PC-3 (cell line): ENCODE results near the gene TNK2. TPM values are rescaled to one million over a fixed set of nuclear protein-coding genes. Genes with fewer than 3 reads are reported as not detected.

Source experiments
- ATAC-seq: fragments of 200-7000 bp; cut with Tn5 transposase; 2 replicates; pipeline ENCODE4 v1.9.1; 2020; ENCODE audit warnings: mild to moderate bottlenecking, moderate library complexity
- BruUV-seq: library from RNA; stranded (reverse); fragments of 400-500 nt; replicated peaks from 2 replicates; lab custom pipeline; 2021; lab: Mats Ljungman, UMichigan
- CTCF ChIA-PET: fragments of 300-600 bp; sonication (Branson Sonifier 250); formaldehyde crosslinking; loops from one replicate; lab custom pipeline; 2022; ENCODE audit warnings: antibody characterized with exemption; lab: Charles Lee
- POLR2A ChIA-PET: fragments of 300-600 bp; sonication (Branson Sonifier 250); formaldehyde crosslinking; loops from one replicate; lab custom pipeline; 2022; ENCODE audit warnings: antibody characterized with exemption; ENCODE audit not compliant: unreplicated experiment; lab: Charles Lee
- DNase-seq: peaks from one replicate; pipeline ENCODE4 v3.0.0-alpha.2; 2015
- H2AFZ ChIP-seq: fragments of 300-600 bp; sonication (generic); 2 replicates; pipeline ENCODE4 v1.6.0; 2016; ENCODE audit warnings: antibody characterized with exemption, low read length
- H3F3A ChIP-seq: fragments of 300-600 bp; sonication (generic); one replicate; pipeline ENCODE4 v1.6.0; 2017; ENCODE audit warnings: antibody characterized with exemption, low read length, control low read depth, mild to moderate bottlenecking; ENCODE audit not compliant: unreplicated experiment
- H3K27ac ChIP-seq: fragments of 300-600 bp; sonication (generic); 2 replicates; pipeline ENCODE4 v1.5.1; 2016; ENCODE audit warnings: mild to moderate bottlenecking, low read length
- H3K27me3 ChIP-seq: fragments of 300-600 bp; sonication (generic); 2 replicates; pipeline ENCODE4 v1.6.1; 2016; ENCODE audit warnings: low read length, mixed read lengths
- H3K36me3 ChIP-seq: fragments of 300-600 bp; sonication (generic); 2 replicates; pipeline ENCODE4 v1.6.1; 2016; ENCODE audit warnings: low read depth, mixed run types, low read length, mixed read lengths
- H3K4me1 ChIP-seq: fragments of 300-600 bp; sonication (generic); 2 replicates; pipeline ENCODE4 v1.5.1; 2016; ENCODE audit warnings: low read length; ENCODE audit not compliant: insufficient read depth
- H3K4me2 ChIP-seq: fragments of 300-600 bp; sonication (generic); 2 replicates; pipeline ENCODE4 v1.6.0; 2016; ENCODE audit warnings: low read length
- H3K4me3 ChIP-seq: fragments of 300-600 bp; sonication (generic); 2 replicates; pipeline ENCODE4 v1.5.1; 2016; ENCODE audit warnings: mild to moderate bottlenecking, low read length, mixed read lengths
- H3K79me2 ChIP-seq: fragments of 300-600 bp; sonication (generic); 2 replicates; pipeline ENCODE4 v1.6.1; 2017; ENCODE audit warnings: low read length, mixed read lengths
- H3K9ac ChIP-seq: fragments of 300-600 bp; sonication (generic); 2 replicates; pipeline ENCODE4 v1.6.0; 2016; ENCODE audit warnings: mild to moderate bottlenecking, low read length
- H3K9me2 ChIP-seq: fragments of 300-600 bp; sonication (generic); replicated peaks from 2 replicates; pipeline ENCODE4 v1.6.1; 2016; ENCODE audit warnings: mixed run types, low read length, mixed read lengths
- H3K9me3 ChIP-seq: fragments of 300-600 bp; sonication (generic); 2 replicates; pipeline ENCODE4 v1.6.1; 2016; ENCODE audit warnings: low read length, mixed read lengths
- H4K20me1 ChIP-seq: fragments of 300-600 bp; sonication (generic); 2 replicates; pipeline ENCODE4 v1.6.1; 2016; ENCODE audit warnings: low read length, mixed read lengths
- CTCF ChIP-seq: fragments of 300-600 bp; sonication (generic); conservative IDR thresholded peaks from 2 replicates; pipeline ENCODE4 v1.5.1; 2017; ENCODE audit warnings: antibody characterized with exemption, low read depth, mild to moderate bottlenecking, low read length
- EZH2 ChIP-seq: fragments of 300-600 bp; sonication (generic); IDR thresholded peaks from one replicate; pipeline ENCODE4 v1.6.1; 2017; ENCODE audit warnings: antibody characterized with exemption, mild to moderate bottlenecking, low read length; ENCODE audit not compliant: unreplicated experiment
- EZH2phosphoT487 ChIP-seq: fragments of 300-600 bp; sonication (generic); IDR thresholded peaks from 2 replicates; pipeline ENCODE4 v1.6.1; 2018; ENCODE audit warnings: mild to moderate bottlenecking, antibody characterized with exemption, low read length, borderline replicate concordance
- intact Hi-C: fragments of 100-400 bp; cut with micrococcal nuclease; formaldehyde crosslinking; loops from 2 replicates; pipeline ENCODE4 v1.9.0; 2023
- total RNA-seq: library from RNA; depleted of rRNA; stranded (reverse); fragments of >200 nt; gene quantifications from 2 replicates; pipeline ENCODE4 v1.2.3, GENCODE V29; 2014

TNK2 gene
- total RNA-seq, 1 experiment from 2014 or later: 49.3 TPM

GRCh38 chr3:195907684-195907933, 742 bp downstream of the TNK2 start:
- Histone ChIP-seq H3K9ac (no peak overlapping the region), H3K4me1 (peaks cover 55% of the 10 kb centered on the region), H3K27ac (no peak overlapping the region), H3K27me3 (no peaks in the 10 kb centered on the region), H3K79me2 (peaks cover 57% of the 10 kb centered on the region), H3K36me3 (no peaks in the 10 kb centered on the region), H3K9me3 (no peaks in the 10 kb centered on the region), H3K4me3 (peak overlapping the region; percentile 74), H3K4me2 (peak overlapping the region; percentile 98), H4K20me1 (no peaks in the 10 kb centered on the region), H2AFZ (no peak overlapping the region), H3F3A (no peaks in the 10 kb centered on the region), H3K9me2 (no peaks in the 10 kb centered on the region)
- DNase-seq (no peak), ATAC-seq (no peak; the same call in 1 of the 2 replicates)
- CTCF ChIA-PET: interaction anchor here (1.0 to 1.1 kb wide), 2 partner anchors 13 to 44 kb away, joined by 3 read pairs; no protein-coding TSS in a partner anchor
- no TSS peak for BruUV-seq
- intact Hi-C loops: loop anchor here (1.0 kb wide), 1 partner anchor 11 kb away; no protein-coding TSS in a partner anchor
- POLR2A ChIA-PET: no interaction called here
- TF ChIP-seq EZH2phosphoT487 (no peak), EZH2 (no peak), CTCF (no peak)

- no peak for TF ChIP-seq EZH2
- TF ChIP-seq CTCF: no peak
- no peak for TF ChIP-seq EZH2phosphoT487
- Histone ChIP-seq H3K9me3 (no peaks in the 10 kb centered on the region), H3K79me2 (peaks cover 58% of the 10 kb centered on the region), H2AFZ (0 out of 2 replicates have a peak overlapping the region, but pooled peaks have one; percentile 7), H3K4me3 (peak overlapping the region; percentile 74), H3F3A (no peaks in the 10 kb centered on the region), H3K9ac (no peak overlapping the region), H3K4me2 (peak overlapping the region; percentile 98), H3K27me3 (no peaks in the 10 kb centered on the region), H4K20me1 (no peaks in the 10 kb centered on the region), H3K9me2 (no peaks in the 10 kb centered on the region), H3K36me3 (no peaks in the 10 kb centered on the region), H3K4me1 (peaks cover 55% of the 10 kb centered on the region), H3K27ac (peak overlapping the region; percentile 13; the same call in 1 of the 2 replicates)
- ChIA-PET CTCF (interaction anchor here (1.0 to 1.1 kb wide), 2 partner anchors 13 to 44 kb away, joined by 3 read pairs; no protein-coding TSS in a partner anchor), POLR2A (no interaction called here)
- DNase-seq: peak; percentile 78
- peak; percentile 7 for ATAC-seq
- intact Hi-C loops: loop anchor here (1.0 kb wide), 1 partner anchor 11 kb away; no protein-coding TSS in a partner anchor
- BruUV-seq: no TSS peak
Measured at GRCh38 chr3:195906865-195907683, 1.3 kb downstream of the TNK2 start.
